Measurements from ENCODE around the gene KCNE4.

- TF ChIP-seq CTCF (IDR thresholded peaks at IDR 0.05; ENCODE audit: low read depth, low read length): no peak
- TF ChIP-seq POLR2A (IDR thresholded peaks at IDR 0.05; ENCODE audit: extremely low read depth, insufficient read length): no peak
- TF ChIP-seq MAX (IDR thresholded peaks at IDR 0.05; ENCODE audit: low read depth, low read length): no peak
- TF ChIP-seq MYC (IDR thresholded peaks at IDR 0.05; ENCODE audit: low read depth, low read length): no peak
Observed at GRCh38 chr2:223104336-223105132, 52.5 kb downstream of the KCNE4 start.

Measured in NB4 (cell line).